Measurements from ENCODE around the gene LSS. TPM values are rescaled to one million over a fixed set of nuclear protein-coding genes. Genes with fewer than 3 reads are reported as not detected.

LSS gene
- total RNA-seq, 1 experiment from 2014 or later = 85.5 TPM

DNA sequence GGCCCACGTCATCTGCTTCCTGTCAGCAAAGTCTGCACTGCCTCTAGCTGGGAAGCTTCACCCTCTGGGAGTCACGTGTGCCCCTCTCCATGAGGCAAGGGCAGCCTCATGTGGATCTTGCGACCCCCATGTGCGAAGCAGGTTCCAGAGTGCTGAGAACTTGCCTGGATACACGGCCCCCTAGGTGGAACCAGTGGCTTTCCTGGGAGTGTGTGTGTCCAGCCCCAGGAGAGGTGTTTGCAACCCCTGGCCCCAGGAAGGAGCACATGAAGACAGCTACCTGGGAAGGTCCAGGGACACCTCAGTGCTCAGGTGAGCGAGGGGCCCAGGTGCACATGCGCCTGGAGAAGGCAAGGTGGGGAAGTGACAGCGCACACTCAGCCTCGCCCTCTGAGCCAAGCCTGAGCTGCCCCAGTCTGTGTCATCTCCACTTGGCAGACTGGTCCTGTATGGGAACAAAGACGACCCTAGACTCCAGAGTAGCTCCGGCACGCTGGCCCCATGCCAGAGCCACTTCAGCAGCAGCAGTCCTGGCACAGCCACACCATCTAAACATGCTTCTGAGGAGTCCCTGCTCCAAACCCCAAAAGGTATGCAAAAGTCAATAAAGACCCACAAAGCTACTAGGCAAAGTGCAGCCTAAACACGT is 8.9 kb downstream of the LSS start:
- DNase-seq (ENCODE audit: low read depth) = no peak

DNA sequence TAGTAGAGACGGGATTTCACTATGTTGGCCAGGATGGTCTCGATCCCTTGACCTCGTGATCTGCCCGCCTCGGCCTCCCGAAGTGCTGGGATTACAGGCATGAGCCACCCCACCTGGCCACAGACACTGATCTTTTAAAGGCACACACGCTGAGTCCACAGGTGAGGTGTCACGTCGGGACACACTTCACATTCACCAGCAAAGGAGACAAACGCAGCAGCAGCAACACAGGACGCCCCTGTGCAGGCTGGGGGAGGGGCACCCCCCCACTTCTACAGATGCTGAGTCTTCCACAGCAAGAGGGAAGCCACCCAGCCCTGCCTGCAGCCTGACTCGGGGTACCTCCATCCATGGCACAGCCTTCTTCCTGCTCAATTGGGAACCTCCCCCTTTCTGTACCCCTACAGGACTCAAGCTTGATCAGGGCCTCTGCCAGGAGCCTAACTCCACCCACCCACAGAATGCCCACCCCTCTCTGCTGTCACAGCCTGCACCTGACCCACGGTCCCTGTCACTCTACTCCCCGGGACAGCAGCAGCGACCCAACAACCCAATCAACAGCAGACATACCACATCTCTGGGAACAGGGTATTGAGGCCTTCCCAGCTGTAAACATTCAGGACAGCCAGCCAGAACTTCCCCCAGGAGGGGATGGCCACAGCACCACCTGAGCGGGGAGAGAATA is 9.5 kb downstream of the LSS start:
- no peak for DNase-seq (ENCODE audit: low read depth)

DNA sequence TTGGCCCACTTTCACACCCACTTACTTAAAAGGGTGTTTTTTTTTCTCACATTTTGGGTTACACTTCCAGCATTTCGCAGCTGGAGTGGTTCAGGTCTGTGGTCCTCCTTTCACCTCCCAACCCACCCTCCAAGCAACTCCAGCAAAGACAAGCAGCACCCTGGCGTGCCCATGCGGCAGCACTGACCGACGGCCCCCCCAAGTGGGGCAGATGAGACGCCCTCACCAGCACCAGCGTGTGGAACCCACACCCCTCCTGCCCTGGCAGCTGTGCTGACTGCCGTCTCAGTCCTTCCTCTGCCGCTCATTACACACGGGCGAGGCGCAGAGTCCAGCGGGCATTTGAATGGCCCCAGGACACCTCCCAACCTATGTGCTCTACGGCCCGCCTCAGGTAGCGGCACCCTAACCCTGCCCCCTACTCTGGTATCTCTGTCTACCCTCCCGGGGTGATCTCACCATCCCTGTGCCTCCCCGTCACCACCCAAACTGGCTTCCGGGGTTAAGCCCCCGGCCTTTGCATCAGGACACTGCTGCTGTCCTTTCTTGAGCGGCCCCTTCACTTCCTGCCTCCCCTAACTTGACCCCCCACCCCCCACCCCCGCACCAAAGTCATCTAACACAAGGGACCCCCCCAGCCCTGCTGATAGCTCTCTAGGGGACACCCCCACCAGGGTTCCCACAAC is 10.9 kb downstream of the LSS start:
- DNase-seq (ENCODE audit: low read depth) = no peak

DNA sequence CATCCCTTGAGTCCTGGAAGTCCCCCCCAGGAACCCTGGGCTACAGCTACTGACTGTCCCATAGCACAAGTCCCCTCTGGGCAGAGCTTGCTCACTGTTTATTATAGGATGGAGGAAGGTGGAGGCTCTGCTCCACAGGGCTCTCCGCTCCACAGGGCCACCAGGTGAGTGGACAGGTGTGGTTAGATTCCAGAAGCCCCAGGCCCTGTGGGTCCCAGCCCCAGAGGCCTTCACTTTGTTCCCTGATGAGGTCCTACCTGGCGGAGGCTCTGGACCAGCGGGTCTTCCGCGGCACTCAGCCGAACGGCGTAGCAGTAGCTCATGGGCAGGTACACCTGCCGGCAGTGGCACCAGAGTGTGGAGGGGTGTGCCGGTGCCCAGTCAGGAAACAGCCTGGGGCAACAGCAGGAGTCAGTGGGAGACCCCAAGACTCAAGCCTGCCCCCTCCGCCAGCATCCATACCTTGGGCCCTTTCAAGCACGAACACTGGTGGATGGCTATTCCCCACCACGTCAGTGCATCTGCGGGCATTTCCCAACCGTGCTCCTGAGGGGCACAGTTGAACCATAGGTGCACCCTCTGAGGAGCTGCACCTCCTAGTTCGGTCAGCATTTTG is 12.3 kb downstream of the LSS start:
- no peak for DNase-seq (ENCODE audit: low read depth)

DNA sequence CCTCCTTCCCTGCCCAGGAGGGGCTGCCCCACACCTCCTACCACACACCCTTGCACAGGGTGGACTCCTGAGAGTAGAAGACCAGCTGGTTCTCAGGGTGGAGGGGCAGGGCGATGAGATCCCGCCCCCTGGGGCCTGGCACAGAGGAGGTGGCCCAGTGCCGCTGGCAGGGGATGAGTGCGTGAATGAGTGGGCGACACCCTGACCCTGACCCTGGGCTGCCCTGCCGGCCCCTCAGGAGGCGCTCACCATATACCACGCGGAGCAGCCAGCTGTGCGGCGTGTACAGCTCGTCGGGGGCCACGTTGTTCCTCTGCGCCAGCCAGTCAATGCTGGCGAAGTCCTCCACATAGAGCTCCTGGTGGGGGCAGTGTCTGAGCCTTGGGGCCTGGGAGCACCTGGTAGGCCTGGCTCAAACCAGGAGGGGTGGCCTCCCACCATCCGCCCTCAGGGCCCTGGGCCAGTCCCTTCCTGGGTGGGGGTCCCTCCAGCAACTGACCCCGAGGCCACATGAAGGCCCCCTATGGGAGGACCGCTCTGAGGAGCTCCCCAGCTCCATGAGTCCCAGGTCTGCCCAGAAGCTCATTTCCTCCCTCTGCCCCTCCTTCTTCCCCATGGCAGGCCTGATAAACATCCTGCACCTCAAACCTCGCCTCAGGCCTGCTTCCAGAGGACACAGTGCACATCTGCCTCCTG is 13.0 kb downstream of the LSS start:
- no peak for DNase-seq (ENCODE audit: low read depth)

DNA sequence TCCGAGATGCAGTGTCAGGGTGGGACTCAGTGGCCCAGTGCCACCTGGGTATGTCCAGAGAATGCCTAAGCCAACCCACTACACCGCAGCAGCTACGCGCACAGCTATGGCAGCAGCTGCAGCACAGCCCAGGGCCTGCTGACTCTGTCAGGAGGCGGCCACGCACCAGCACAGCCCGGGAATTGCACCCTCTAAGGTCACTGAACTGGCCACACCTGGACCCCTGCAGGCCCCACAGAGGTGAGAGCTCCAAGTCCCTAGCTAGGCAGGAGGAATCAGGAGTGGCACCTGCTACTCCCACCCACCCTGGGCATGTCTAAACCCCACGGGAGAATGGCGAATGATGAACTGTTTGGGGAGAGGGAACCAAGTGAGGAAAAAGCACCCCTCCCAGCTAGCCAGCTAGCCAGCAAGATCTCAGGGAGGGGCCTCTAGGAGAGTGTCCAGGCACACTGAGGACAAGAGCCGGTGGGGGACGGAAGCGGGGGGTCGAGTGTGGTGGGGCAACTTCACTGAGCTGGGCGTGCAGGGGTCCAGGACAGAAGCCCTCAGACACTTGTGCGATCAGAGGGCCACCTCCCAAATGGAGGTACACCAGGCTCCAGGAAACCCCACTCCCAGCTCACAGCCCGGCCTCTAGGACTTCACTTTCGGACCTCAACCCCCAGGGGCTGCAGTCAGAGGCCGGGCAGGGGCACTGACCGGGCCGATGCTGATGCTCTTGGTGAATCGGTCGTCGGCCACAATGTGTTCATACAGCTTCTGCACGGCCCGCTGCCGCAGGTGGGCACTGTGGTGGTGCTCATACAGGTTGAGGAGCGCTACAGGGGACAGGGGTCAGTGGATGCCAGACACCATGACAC is 13.9 kb downstream of the LSS start:
- DNase-seq (ENCODE audit: low read depth) = no peak

DNA sequence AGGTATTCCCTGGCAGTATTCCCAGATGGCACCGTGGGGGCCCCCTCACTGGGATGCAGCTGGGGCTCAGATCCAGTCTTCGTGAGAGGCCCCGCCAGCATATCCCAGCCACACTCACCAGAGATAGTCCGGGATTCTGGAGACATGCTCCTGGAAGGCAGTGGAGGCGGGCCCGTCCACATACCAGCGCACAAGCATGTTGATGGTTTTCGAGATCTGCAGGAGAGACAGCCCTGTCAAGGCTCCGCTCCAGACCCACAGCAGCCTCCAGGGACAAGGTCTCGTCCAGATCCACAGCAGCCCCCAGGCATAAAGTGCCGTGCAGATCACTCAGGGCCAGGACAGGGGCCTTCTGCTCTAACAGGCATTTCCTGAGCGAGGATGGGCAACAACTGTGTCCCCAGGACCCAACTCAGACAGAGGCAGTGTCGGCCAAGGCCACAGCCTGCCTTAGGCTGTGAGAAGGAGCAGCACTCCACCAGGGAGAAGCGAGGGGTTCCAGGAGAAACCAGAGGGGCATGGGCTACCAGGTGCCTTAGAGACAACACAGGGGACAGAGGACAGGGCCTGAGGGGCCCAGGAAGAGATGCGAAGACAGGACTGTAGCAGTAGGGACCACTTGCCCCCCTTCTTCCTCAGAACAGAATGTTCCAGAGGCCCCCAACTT is 14.8 kb downstream of the LSS start:
- no peak for DNase-seq (ENCODE audit: low read depth)

DNA sequence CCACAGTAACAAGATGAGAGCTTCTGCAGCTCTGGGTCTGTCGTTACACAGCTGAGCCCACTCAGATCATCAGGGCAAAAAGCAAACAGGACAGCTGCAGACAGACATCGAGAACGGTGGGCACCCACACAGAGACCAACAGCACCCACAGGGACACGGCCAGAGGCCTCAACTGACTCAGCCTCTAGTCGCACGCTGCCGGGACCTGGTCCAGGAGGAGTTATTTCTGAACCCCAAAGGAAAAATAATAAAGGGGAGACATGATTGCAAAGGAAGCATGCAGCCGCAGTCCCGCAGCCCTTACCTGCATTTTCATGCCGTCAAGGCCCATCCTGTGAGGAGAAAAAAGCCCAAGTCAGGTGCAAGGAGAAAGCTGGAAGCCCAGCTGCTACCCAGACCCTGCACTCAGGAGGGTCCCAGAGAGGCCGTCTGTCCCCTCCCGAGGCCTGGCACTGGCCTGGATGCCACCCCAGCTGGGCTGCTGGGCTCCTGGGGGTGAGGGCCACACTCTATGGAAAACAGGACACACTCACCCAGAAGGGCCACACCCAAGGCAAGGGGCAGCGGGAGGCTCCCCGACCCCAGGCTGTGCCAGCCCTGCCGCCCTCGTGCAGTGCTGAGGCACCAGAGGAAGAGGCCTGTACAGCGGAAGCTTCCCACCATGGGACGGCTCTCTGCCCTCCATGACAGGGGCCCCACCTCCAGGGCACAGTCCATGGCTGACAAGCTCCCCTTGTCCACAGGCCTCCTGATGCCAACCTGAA is 15.7 kb downstream of the LSS start:
- DNase-seq (ENCODE audit: low read depth) = no peak

DNA sequence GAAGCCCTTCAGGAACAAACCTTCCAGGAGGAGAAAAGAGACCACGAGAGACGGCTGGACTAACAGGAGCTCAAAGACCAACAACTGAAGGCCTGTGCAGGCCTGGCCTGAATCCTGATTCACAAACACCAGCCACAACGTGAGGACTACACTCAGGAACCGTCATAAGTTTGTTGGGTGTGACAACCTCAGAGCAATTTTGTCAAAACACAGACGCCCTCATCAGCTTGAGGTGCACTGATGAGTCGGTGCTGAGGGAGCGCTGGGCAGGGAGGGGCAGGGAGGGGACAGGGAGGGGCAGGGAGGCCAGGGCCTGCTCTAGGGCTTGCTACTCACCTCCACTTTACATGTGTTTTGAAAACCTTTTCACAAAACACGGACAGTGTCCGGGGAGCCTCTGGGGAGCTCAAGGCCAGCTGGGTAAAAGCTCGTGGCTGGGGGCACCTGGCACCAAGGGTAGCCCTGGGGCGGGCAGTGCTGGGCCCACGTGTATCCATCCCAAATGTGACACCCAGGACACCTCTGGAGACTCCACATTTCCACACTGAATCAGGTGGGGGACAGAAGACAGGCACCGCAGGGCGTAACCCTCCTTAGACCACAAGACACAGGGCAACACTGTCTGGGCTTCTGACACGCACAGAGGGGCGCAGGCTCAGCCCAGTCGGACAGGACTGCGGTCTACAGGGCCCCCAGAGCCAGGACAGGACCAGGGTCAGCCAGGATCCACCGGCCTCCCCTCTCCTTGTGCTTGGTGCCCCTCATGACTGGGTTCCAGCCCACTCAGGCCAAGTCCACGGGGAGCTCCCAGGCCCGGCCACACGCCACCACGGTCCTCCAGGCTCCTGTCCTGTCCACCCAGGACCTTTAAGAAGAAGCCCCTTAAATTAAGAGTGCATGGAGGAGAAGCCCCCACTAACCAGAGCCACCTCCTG is 16.5 kb downstream of the LSS start:
- DNase-seq (ENCODE audit: low read depth) = no peak

DNA sequence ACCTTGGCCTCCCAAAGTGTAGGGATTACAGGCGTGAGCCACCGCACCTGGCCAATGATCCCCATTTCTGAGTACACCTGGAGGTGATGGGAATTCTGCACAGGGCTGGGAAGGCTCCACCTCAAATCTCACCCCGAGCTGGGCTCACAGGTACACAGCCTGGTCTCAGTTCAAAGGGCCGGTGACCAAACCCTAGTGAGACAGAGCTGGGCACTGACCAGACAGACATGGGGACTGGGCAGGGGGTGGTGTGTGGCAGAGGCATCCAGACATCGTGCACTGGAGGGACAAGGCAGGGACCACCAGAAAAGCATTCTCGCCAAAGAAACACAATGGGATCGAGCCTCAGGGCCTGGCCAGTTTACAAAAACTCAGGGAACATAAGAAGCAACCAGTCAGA is 17.2 kb downstream of the LSS start:
- no peak for DNase-seq (ENCODE audit: low read depth)

DNA sequence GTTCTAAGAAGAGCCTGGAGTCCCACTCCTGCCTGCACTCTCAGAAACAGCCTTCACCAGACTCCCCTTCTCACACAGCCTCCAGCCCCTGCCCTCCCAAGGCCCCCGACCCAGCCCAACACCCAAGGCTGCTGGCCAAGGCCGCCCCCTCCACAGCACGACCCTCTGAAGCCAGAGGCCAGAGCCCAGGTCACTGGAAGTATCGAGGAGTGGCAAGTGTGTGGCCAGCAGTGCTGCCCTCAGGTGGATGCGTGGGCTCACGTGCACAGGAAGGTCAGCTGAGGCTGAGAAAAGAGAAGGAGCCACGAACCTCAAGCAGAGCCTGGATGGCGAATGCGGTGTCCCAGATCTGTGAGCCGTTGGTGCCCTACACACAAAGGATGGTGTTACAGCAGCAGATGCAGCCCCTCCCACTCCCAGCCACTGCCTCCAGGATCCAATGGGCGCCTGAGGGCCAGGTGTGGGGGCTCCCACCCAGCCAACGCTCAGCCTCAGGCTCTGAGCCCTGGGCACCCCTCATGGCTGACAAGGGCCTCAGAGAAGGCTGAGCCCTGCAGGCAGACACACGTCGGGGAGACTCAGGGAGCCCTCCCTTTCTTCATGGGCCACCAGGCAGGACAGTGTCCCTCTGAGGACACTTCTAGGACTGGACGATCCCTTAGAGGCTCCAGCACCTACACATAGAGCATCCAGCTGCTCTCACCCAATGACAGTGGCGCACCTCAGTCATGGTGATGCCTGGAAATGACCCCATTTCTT is 18.0 kb downstream of the LSS start:
- DNase-seq (ENCODE audit: low read depth) = no peak

DNA sequence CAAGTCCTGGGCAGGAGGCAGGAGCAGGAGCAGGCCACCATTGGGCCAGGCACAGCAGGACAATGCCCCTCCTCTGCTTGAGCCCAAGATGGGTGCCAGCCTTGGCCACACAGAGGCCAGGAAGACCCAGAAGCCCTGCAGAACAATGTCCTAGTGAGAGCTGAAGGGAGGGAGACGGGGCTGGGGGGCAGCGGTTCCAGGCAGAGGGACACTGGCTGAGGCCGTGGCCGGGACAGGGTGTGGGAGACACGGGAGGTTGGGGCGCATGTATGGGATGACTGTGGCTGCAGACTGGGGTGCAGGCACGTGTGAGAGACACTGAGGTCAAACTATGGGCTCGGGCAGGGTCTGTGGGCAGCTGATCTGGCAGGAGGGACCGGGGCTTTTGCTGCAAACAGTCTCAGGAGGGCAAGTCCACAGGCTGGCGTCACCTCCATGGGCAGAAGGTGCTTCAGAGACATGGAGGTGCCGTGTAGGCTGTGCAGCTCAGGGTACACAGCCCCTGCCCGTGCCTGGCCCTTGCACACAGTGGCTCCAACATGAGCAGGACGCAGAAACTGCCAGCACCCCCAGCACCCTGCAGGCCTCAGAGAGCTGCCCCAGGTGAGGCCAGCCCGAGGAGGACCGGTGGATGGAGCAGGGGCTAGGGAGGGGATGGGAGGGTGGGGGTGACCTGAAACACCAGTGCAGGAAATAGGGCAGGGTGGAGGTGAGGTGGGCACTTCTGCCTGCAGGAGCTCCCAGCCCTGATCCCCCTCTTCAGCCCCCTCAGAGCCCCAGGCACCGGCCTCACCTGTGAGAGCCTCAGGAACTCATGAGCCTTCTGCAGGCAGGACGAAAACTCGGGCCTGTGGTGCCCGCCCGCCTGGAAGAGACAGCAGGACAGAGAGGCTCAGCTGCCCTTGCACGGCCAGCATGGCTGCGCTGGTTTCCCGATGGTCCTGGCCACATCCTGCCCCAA is 19.5 kb downstream of the LSS start:
- DNase-seq (ENCODE audit: low read depth) = no peak

DNA sequence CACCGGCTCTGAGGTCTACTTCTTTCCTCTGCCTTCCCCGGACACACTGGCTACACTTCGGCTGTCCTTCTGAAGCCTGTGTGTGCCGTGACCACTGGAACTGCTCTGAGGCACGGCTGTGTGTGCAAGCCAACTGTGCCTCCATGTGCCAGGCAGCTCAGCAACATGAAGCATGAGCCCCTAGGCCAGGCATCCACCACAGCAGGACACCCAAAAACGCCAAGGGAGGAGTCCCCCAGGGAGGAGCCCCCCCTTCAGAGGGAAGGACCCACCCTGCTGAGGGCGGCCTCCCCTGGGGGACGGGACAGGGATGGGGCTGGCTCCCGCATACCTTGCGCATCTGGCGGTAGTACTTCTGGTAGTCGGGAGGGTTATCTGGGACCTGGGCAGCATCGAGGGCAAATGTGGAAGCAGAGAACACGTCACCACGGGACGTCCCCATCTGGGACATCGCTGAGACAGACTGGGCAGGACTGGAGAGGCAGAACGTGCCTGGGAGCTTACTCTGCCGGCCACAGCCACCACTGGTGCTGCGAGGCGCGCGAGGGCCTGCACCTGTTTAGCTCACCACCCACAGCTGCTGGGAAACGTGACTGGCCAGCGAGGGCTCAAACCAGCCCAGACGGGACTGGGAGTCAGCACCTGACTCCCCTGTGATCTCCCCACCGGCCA is 20.5 kb downstream of the LSS start:
- no peak for DNase-seq (ENCODE audit: low read depth)

DNA sequence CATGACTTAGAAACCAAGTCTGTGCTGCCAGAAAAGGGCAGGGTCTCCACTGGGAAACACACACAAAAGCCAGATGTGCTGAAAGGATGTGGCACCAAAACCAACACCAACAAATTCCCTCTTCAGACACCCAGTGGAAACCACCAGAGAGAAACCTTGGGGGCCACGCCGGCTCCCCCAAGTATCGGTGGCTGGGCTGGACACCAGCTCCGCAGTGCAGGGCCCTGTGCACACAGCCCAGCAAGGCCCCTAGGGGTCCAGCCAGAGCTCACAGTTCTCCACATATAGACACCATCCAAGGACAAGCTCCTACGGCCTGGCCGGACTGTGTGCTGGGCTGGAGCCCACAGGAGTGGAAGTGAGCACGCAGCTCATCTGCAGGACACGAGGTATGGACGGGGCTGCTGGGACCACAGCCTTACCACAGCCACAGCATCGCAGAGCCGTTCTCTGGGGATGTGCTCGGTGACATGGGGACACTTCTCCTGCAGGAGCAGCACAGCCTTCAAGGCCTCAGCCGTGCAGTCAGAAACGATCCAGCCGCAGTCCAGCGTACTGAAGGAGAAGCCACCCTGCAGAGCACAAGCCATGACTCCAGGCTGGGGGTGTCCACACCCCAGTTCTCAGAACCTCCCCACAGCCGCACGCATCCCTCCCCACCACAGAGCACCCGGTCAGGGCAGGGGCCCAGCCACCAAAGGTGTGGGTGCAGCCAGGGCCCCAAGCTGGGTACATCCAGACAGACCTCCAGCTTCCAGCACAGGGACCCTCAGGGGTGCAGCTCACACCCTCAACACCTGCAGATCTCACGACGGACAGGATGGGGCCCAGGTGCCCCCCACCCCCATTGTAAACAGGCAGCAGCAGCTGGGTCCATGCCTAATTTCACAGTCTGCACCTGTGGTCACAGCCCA is 21.3 kb downstream of the LSS start:
- no peak for DNase-seq (ENCODE audit: low read depth)

All from HT1080 (cell line).